NCI-H226 (cell line): ENCODE data around the gene LDHA.
"Not testable (repeated sequence)": the region's sequence is repeated elsewhere in the genome, so short reads cannot be mapped to it uniquely, and the experiment has no call there.

Experiments
- DNase-seq: peaks from one replicate; pipeline ENCODE4 v3.0.0-alpha.2; 2015

Gene LDHA

DNA sequence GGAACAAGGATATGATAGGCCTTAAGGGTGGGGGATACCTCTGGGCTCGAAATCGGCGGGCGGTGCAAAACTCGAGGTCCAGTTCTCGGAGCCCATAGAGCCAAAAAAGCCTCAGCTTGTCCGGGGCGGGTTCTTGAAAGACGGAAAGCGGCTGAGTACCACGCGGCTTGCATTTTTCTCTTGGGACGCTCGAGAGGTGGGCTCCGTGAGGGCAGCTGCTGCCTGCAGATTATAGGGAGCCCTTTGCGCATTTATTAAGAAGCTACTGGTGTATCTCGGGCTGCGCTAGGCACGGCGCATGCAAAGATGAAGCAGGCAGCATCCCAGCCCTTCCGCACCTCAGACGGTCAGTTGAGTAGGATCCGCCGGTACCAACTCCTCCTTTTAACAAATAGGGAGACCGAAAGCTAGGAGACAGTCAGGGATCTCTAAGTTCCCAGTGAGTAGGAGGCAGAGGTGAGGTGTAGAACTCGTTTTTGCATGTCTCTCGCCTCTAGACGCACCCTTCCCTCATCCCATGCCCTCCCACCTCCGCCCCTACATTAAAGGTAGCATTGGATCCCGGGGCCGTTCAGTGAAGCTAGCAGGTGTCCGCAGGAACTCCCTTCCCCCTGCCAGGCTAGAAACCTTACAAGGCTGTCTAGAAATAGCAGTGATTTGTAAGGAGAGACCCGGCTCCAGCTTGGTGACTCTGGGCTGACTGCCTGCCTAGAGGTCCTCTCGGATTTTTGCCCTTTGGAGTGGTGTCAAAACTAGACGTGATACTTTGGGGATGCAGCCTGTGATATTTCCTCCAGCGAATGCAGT lies 768 bp downstream of the LDHA start:
- DNase-seq: no peak

DNA sequence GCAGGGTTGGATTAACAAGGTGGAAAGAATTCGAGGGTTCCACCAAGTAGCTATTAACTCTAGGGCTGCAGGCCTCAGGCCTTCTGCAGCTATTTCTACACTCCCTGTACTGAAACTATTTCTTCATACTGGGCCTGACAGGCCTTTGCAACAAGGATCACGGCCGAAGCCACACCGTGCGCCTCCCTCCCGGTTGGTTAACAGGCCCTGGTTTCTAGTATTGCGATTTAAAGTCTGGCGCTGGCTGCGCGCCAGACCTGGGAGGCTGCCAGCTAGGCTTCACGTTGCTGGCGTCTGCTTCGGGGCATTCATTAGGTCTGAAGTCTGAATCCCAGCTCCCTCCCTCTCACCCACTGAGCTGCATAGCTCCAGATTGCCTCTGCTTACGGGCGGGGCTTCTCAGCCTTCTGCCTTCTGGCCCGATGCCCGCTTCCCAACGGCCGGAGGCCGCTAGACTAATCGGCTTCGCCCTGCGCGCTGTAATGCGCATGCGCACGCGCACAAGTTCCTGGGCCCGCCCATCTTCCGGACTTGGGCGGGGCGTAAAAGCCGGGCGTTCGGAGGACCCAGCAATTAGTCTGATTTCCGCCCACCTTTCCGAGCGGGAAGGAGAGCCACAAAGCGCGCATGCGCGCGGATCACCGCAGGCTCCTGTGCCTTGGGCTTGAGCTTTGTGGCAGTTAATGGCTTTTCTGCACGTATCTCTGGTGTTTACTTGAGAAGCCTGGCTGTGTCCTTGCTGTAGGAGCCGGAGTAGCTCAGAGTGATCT lies 1.6 kb downstream of the LDHA start:
- peak; percentile 99 for DNase-seq

DNA sequence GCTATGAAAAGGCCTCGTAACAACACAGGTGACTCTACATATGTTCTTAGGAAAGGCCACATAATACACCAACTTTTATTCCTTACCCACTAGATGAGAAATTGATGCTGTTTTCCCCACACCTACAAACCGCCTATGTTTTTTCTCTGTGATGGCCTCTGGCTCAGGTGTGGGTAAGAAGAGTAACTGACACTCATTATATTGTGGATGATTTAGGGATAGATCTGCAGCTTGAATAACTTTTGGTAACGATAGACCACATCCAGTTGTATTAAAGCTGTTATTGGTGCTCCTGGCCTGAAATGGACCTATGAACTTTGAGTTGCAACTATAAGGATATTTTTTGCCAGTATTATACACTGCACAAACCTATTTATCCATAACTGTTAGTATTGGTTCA lies 3.6 kb downstream of the LDHA start:
- no peak for DNase-seq

DNA sequence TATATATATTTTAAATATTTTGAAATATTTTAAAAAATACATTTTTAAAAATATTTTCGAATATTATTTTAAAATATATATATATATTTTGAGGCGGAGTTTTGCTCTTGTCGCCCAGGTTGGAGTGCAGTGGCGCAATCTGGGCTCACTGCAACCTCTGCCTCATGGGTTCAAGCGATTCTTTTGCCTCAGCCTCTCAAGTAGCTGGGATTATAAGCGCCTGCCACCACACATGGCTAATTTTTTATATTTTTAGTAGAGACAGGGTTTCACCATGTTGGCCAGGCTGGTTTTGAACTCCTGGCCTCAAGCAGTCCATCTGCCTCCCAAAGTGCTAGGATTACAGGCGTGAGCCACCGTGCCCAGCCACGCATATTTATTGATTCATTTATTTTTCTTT lies 6.7 kb downstream of the LDHA start:
- DNase-seq: not testable (repeated sequence)

DNA sequence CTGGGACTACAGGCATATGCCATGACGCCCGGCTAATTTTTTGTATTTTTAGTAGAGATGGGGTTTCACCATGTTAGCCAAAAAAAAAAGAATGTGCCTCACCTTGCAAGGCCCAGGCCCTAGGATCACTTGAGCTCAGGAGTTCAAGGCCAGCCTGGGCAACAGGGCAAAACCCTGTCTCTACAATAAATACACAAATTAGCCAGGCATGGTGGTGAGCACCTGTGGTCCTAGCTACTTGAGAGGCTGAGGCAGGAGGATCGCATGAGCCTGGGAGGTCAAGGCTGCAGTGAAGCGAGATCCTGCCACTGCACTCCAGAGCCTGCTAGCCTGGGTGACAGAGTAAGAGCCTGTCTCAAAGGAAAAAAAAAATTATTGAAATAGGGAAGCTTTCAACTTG lies 9.7 kb downstream of the LDHA start:
- no peak for DNase-seq

DNA sequence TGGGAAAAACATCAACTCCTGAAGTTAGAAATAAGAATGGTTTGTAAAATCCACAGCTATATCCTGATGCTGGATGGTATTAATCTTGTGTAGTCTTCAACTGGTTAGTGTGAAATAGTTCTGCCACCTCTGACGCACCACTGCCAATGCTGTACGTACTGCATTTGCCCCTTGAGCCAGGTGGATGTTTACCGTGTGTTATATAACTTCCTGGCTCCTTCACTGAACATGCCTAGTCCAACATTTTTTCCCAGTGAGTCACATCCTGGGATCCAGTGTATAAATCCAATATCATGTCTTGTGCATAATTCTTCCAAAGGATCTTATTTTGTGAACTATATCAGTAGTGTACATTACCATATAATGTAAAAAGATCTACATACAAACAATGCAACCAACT lies 13.0 kb downstream of the LDHA start:
- peak; percentile 89 for DNase-seq

DNA sequence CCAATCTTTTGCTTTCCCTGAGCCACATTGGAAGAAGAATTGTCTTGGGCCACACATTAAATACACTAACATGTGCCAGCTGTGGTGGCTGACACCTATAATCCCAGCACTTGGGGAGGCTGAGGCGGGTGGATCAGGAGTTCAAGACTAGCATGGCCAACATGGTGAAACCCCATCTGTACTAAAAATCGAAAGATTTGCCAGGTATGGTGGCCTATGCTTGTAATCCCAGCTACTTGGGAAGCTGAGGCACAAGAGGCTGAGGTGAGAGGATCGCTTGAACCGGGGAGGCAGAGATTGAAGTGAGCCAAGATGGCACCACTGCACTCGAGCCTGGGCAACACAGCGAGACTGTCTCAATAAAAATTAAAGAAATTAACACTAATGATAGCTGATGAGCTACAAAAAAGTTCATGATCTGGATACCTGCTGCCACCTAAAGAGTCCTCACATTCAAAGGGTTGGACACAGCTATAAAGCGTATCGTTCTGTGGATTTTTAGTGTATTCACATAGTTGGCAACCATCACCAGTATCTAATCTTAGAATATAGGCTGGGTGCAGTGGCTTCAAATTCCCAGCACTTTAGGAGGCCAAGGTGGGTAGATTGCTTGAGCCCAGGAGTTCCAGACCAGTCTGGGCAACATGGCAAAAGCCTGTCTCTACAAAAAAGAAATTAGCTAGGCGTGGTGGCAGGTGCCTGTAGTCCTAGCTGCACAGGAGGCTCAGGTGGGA lies 14.4 kb downstream of the LDHA start:
- no peak for DNase-seq

DNA sequence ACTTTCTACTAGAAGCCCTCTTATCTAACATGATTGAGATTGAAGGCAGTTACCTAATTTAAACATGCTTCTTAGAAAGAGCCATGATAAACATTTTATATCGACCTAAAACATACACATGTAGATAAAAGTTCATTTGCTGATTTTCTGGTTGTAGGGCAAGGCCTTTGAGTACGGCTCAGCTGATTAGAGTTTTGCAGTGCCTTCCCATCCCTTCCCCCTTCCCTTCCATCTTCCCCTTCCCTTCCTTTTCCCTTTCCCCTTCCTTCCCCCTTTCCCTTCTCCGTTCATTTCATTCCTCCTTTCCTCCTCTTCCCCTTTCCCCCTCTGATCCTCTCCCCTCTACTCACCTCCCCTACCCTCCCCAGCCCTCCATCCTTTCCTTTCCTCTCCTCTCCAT lies 22.1 kb downstream of the LDHA start:
- no peak for DNase-seq

DNA sequence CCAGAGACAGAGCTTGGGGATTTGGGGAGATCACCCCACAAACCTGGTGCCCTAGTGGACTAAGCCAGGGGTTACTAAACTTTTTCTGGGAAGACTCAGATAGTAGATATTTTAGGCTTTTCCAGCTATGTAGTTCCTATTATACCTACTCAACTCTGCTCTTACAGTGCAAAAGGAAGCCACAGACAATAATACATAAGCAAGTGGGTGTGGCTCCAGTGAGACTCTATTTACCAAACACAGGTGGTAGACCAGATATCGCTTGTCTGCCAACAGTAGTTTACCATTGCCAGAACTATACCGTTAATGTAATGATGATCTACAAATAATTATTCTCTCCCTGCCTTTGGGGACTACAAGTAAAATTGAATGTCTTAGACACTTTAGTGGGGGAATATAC lies 24.7 kb downstream of the LDHA start:
- no peak for DNase-seq

DNA sequence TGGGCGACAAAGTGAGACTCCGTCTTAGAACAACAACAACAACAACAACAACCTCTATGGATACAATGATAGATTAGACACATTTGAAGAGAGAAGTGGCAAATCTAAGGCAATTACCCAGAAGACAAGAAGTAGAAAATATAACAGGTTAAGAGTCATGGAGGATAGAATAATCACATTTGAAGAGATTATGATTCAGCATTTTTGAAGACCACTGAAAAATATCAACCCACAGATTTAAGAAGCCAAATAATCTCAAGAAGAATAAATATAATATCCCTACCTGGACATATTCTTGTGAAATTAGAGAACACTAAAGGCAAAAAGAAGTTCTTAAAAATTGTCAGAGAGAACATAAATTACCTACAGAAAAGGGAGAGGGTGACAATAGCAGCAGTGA lies 25.7 kb downstream of the LDHA start:
- DNase-seq: no peak

DNA sequence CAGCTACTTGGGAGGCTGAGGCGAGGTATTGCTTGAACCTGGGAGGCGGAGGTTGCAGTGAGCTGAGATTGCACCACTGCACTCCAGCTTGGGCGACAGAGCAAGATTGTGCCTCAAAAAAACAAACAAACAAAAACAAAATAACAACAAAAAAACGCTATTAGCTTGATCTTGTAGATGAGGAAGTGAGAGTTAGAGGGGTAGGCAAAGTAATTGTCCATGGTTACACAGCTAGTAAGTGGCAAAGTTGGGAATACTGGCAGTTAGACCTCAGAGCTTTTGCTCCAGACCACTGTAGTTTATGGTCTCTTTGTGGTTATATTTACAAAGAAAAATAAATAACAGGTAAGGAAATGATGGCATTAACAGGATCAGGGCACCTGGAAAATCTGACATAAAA lies 32.9 kb downstream of the LDHA start:
- DNase-seq: no peak

DNA sequence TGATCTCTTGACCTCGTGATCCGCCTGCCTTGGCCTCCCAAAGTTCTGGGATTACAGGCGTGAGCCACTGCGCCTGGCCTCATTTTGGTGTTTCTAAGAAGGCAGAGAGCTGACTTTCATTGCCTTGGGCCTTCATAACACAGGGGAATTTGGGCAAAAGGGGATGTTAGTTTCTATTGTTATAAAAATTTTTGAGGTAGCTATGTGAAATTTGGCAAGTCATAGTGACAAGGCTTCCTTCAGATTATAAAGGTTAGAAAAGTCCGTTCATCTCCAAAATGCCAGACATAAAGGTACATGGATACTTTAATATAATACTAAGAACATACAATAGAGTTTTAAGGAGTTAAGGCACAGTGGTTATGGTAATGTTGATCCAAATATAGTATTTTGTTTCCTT lies 35.0 kb downstream of the LDHA start:
- DNase-seq: no peak

DNA sequence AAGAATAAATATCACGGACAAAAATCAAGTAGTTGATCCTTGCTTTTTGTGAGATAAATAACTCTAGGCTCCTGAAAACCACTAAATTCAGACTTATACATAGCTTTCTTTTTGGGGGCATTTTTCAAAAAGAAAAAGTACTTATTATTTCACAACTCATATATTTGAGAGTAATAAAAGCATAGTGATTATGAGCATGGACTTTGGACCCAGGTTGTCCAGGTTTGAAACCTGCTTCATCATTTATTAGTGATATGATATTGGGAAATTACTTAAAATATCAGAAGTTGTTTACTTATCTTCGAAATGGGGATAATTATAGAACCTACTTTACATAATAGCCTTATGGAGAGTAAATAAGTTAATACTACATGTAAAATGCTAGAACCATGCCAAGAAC lies 44.3 kb downstream of the LDHA start:
- no peak for DNase-seq

DNA sequence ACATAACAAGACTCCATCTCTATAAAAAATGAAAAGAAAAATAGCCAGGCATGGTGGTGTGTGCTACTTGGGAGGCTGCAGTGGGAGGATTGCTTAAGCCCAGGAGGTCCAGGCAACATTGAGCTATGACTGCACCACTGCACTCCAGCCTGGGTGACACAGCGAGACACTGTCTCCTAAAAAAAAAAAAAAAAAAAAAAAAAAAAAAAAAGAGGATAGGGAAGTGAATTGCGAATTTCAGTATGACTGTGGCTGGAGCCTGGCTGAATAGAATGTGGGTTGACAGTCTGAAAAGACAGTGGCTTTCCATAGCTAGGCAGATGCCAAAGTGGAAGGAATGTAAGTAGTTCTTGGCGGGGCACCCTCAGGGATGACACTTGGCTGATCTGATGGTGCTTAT lies 54.9 kb downstream of the LDHA start:
- no peak for DNase-seq

DNA sequence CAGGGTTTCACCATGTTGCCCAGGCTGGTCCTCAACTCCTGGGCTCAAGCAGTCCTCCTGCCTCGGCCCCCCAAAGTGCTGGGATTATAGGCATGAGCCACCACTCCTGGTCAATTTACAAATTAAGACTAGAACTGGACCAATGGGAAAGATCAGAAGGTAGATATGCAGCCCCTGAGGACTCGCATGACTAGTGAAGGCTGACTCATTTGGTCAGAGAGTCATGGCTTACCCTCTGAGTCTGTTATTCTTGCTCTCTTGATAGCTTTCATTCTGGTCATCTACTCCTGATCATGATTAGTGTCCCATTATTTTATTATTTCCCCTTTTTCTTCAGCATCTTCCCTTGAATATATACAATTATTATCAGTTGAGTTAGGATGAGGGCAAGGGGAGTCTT lies 58.6 kb downstream of the LDHA start:
- DNase-seq: peak; percentile 24

DNA sequence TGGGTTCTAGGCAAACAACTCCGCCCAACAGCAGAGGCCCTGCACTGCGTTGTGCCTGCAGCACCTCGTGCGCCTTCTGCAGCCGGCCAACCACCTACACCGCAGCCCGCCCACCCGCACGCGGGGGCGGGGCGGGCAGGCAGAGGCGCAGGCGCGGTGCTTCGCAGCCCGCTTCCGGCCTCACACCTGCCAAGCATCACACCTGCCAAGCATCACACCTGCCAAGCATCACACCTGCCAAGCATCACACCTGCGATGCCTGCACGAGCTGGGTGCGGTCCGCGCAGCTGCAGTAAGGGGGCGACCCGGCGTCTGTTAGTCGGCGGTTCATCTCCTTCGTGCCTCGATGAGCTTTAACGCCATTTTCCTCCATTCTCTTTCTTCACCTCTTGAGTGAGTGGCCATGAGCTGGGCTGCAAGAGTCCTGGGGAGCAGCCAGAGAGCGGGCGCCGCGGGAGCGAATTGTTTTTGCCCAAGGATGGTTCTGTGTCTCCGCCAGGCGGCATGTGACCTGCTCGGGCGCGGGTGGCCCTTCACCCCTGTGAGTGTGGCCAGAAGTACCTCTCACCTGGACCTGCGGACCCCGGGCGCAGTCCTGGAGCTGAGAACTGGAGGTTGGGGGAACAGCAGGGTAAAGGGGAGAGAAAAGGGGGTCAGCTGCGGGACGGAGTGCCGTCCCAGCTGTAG lies 61.5 kb downstream of the LDHA start, which contains the start of gene LDHAL6A:
Gene LDHAL6A, plus strand, starts transcription at position 171 of the 687 bp plus-strand sequence. CDS start 825 bp downstream, outside the sequence.
- DNase-seq: no peak

DNA sequence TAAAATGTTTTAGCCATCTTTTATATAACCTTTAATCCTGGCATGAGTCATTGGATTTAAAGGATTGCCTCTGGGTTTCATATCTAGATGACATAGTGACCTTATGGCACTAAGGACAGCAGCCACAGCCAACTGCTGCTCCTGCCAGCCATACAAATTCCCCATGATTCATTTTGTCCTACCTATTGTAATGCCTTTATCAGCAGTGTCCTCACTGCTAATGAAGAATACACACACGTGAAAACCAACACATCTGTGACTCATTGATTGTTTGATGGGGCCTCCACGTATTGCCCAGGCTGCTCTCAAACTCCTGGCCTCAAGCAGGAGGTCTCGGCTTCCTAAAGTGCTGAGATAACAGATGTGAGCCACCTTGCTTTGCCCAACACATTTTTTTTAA lies 63.1 kb downstream of the LDHA start:
- DNase-seq: peak; percentile 50
